HG03135 (cell line): ENCODE measurements around the gene CATSPER3.

Source experiments
- ATAC-seq: cut with Tn5 transposase; IDR thresholded peaks from one replicate; pipeline ENCODE4 v1.9.1; 2021; ENCODE audit warnings: mild to moderate bottlenecking, moderate library complexity; ENCODE audit not compliant: unreplicated experiment

The CATSPER3 gene

DNA sequence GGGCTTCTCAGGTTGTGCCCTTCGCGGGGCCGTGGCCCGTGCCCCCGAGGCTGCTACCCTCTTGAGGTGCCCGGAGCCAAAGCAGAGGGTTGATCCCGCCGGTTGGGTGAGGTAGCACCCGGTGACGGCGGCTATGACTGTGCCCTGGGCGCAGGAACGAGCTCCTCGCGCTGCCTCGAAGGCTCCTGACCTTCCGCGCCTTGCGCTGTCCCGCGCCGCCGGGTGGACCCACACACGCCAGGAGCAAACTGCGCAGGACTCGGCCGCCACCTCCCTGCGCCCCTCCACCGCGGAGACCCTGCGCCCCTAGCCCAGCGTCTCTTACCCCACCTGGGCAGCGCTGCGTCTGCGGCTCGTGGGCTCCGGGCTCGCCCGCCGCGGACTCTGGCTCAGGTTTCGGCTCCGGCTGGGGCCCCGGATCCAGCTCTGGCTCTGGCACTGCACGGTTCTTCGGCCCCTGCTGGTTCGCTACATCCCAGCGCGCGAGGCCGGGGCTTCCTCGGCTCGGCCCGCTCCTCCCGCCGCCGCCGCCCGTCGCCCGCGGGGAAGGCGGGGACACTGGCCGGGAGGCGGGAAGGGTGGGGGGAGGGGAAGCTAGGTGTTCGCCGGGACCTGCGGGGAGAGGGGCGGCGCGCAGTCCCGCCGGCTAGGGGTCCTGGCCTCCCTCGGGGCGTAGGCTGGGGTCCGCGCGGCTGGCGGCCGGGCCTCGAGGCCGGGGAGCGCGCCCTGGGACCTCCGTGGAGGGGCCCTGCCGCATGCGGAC is 71.7 kb downstream of the CATSPER3 start:
- ATAC-seq = no peak

DNA sequence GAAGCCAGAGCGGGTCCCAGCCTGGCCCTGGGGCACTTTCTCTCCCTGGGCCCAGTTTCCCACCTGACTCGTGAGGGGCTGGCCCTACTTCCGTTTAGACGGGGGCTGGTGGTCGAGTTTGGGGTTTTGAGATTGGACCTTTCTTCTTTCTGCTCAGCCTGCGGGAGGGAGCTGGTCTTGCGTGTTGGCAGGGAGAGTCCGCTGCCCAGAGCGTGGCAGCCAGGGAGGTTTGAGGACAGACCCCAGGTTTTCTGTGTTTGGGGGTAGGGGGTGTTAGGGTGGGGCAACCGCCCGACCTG is 72.3 kb downstream of the CATSPER3 start:
- no peak for ATAC-seq

DNA sequence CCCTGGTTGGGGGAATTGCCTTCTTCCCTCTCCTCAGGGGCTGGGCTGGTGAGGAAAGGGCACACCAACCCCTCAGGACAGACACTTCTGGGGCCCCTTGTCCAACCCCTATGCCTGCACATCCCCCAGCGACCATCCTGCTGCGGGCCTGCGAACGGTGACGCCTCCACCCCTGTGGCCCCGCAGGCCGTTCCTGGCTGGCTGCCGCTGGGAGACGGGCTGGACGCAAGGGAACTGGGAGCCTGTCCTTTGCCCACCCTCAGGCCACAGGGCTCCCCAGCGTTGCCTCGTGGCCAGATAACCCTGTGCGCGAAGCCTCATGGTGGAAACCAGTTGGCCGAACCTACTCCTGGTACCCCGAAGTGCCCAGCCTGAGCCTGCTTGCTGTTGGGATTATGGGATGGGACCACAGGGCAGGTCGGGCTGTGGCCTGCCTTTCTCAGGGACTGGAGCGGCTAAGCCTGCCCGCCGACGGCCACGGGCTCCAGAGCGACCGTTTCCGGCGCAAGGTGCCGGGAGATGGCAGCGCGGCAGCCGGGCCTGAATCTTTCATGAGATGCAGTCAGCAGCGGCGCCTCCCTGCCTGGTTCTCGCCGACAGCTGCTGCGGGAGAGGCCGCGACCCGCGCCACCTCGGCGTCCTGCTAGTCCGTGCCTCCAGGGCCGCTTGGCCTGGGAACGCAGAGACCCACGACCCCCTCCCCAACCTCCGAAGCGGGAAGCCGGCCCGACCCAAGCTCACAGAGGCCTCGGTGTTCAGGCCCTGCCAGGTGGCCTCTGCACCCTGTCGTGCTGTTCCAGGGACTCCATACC is 72.8 kb downstream of the CATSPER3 start:
- no peak for ATAC-seq

DNA sequence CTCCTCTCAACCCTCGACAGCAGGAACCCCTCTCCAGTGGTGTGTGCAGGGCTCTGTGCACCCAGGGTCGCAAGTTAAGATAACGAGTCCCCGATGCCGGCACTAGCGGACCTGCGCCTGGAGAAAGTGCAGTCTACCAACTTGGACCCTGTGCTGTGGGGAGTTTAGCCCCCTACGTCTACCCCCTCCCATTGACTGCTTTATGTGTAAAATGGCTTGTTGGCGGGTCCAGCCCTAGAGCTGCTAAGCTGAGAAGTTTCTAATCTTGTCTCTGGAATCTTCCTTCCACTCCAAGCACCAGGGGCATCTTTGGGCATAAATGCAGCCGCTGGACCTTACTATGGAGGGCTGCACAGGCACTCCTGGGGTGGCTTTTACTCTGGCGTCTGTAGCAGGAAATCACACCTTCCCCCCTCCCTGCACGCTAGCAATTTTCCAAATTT is 73.5 kb downstream of the CATSPER3 start:
- no peak for ATAC-seq

DNA sequence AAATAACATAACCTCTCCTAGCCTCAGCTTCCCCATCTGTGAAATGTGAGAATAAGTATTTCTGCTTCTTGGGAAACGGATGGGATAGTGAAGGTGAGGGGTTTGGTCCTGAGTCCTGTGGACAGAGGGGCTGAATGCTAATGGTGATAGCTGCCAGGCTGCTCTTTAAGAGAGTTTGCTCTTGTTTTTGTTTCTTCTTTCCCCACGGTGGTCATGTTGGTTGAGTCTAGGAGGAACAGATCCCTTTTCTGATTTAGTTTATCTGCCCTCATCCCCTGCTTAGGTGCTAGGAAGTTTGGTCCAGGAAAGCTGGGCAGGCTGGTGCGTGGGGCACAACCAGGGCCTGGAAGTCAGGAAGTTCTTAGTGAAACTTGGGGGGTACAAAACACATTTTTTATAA is 74.0 kb downstream of the CATSPER3 start:
- ATAC-seq = no peak

DNA sequence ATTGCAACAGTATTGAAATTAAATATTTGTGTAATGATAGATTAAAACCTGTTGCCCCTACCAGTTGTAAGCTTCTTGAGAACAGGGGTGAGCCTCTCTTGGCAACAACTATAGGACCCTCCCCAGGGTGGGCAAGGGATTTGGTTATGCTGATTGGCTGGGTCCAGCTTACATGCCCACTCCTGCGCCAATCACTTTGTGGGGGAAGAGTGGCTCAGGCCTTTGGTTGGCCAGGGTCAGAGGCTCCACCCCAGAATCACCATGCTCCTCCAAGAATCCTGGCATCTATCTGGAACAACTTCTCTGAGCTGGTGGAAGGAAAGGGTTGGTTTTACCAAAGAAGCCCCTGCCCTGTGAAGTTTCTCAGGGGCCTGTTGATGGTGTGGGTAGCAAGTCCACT is 74.9 kb downstream of the CATSPER3 start:
- ATAC-seq = no peak

DNA sequence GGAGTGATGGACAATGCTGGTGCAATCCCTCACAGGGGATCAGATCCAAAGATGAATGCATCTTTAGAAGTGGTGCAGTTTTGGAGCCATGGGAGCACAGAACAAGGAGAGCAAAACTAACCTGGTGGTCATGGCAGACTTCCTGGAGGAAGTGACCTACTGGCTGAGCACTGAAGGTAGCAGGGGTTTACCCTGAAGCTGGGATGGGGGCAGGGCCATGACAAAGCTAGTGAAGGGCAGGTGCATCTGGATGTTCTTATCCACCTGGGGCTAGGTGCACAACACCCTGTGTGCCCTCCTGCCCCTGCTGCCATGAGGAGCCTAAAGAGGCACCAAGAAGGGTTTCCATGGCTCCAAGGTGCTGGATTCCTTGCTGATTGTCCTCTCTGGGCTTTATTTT is 77.8 kb downstream of the CATSPER3 start:
- no peak for ATAC-seq

DNA sequence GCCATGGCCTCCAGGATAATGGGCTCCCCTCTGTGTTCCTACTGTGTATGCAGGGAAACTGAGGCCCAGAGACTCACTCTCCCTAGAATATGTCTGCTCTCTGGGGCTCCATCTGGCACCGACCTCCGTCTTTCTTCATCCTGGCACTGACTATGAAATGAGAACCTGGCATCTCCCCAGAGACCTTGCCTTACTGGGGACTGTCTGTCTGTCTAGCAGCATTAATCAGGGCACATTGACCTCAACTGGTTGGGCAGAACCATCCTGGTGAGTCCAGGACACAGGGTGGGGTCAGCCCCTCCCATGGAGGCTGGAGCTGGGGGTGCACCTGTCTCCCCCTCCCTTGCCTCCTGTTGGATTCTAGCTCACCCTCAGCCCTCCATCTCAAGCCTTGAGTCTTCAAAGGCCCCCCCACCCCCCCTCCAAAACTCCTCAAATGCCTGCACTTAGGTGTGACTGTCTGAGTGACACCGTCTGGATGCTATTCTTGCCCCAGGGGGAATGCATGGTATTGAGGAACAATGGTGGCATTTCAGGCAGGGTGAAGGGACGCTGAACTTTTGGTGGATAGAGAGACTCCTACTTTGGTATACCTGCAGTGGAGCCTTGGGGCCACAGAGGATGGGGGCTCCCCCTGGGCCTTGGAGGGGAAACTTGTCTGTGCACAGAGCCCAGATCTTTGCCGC is 79.1 kb downstream of the CATSPER3 start:
- no peak for ATAC-seq

DNA sequence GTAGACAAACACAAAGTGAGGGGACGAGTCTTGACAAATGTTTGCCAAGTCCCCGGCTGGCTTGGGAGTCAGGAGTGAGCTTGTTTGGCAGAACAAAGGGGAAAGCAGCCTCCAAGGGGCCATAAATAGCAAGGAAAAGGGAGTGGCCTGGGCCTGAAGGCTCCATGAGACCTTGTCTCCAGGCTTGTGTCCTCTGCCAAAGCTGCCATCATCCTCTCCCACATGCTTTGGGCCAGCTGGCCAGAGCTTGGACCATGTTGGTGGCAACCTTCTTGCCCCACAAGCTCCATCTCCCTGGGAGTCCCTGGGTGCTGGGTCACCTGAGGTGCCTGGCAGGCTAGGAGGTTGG is 79.6 kb downstream of the CATSPER3 start:
- ATAC-seq = no peak

DNA sequence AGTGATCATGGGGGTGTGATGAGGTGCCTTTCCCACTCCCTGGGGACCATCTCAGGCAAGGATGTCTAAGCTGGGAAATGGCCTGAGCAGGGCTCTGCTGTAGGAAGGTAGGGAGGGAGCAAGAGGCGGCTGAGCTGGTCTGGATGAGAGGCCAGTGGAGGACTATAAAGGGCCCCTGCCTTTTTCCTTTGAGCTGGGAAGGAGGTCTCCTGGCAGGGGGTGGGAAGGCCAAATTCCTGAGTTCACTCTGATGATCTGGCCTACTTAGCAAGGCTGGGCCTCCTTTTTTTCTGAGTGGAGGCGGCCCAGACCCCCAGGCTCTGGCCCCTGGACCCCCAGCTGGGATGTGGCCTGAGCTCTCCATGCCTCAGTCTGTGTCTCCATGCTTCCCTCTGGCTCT is 80.6 kb downstream of the CATSPER3 start:
- ATAC-seq = no peak

DNA sequence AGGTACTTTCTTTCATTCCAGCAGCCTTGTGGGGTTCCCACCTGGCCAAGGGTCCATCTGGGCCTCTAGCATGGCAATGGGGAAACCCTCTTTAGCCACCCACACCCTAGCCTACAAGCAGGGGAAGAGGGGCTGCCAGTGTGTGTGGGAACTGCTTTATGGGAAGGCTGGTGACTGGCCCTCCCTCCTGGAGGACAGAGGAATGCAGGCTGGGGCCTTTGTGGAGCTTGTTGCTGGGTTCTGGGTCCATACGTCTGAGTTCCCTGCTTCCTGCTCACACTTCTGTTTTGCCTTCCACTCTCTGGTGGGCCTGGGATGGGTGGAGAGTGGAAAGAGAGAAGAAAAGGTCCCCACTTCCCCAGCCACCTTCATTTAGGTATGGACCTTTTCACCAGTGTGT is 81.2 kb downstream of the CATSPER3 start:
- no peak for ATAC-seq

DNA sequence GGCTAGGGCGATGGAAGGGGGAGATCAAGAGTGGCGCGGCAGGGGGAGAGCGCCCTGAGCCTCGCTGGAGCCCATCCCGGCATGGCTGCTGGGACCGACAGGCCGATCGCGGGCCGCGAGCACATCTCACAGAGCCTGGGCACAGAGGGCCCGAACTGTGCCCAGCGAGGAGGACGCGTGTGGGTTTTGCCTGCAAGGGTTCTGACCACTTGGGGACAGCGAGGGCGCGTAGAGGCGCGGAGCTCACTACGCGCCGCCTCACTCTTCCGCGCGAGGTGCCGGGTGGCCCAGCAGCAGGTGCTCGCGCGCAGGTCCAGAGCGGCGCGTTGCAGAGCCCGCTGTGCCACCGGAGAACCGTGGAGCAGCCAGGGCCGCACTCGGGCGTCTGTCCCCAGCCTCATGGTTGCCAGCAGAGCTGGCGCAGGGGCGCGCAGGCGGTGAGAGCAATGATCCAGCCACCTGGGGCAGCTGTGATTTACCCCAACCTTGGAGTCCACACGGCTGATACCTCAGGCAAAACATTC is 82.6 kb downstream of the CATSPER3 start:
- no peak for ATAC-seq

DNA sequence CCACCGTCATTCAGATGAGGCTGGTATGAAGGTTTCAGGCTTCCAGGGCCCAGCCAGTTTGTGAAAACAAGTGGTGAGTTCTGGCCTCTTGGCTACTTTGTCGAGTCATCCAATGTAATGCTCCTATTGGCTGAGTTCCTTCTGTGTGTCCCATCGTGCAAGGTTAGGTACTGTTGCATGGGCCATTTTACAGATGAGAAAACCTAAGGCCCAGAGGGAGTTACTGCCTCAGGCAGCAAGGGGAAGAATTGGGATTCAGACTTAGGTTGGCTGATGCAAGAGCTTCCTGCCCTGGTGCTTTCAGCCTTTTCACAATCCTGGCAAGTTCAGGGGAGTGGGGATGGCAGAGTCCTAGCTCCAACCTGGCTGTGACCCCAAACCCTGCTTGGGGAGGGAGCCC is 83.7 kb downstream of the CATSPER3 start:
- no peak for ATAC-seq

DNA sequence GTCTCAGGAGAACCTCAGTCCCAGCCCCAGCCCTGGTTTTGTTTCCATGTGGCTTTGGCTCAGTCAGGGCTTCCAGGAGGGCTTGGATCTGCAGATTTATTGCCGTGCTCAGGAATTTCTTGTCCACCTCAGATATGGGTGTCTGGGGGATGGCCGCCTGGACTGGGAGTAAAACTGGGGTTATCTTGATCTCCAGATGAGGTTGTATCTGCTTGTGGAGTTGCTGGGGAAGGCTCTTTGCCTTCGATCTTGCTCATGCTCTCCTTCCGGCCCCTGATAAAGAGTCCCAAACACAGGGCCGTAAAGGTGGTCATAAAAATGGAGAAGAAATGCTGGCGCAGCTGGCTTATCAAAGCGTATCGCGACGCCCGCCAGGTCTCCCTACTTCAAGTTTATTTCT is 84.2 kb downstream of the CATSPER3 start:
- ATAC-seq = no peak

DNA sequence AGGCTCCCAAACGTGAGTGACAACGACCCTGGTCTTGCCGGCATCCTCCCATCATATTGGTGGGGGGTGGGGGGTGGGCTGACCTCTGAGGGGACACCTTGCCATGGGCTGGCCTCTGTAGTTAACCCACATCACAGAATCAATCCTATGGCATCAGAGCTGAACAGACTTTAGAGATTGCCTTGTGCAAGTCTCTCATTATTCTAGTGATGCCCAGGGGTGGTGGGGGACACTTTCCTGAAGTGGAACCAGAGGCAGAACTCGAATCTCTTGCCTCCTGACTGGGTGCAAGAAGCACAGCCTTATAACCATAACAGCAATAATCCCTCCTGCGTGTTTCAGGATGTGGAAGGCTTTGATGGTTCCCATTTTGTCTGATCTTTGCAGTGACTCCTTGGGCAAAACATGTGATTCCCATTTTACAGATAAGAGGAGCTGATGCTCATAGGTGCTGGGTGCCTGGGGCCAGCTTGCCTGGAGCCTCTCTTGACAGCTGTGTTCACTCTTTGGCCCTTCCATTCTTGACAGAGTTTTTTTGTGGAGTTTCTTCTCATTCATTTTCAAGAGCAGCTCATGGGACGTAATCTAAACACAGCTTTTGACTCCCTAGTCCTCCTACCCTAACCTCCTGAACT is 84.9 kb downstream of the CATSPER3 start:
- ATAC-seq = no peak

DNA sequence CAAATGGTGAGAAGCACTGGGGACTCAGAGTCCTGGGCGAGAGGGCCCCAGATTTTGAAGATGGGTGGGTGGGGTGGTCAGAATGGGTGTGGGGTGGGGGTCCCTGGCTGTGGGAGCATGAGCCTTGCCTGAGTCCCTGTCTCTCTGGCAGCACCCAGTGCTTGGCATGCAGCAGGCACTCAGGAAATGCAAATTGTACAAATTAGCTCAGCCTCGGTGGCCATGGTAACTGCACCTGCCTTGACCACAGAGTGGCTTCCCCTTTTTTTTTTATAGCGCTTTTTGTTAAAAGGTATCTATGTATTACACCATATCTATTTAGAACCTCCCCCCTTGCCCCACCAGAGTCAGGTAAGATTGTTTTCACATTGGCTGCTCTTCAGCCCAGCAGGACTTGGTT is 85.6 kb downstream of the CATSPER3 start:
- ATAC-seq = peak; percentile 92

DNA sequence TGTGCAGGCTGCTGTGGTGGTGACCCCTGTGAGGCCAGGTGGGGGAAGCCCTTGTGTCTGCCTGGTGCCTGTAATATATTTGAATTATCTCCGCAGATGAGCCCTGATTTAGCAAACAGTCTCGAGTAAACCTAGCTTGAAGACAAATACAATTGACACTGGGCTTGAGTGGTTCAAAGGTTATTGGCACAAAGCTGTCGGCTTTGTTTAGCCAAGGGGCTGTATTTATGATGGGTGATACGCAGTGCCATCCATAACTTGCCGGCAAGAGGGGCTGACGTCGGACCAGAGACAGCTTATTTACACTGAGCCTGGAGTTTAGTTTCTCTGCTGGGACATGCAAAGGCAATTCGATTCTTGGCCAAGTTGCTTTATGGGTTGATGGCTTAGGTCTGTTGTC is 86.3 kb downstream of the CATSPER3 start:
- ATAC-seq = no peak

DNA sequence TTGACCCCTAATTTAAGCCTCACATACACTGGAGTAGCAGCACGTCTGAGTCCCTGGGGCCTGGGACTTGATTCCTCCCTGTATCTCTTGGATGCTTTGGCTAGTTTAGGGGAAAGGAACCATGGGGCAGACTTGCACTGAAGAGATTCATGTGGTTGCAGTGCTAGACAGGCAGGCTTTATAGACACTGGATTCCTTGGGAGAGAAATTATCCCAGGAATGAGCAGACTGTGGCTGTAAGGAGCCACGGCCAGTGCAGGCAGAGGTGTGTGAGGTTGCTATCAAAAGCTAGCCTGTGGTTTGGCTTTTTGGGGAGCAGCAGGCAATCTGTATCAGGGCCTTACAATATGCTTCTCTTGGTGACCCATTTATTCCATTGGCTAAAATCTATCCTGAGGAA is 86.8 kb downstream of the CATSPER3 start:
- ATAC-seq = no peak

DNA sequence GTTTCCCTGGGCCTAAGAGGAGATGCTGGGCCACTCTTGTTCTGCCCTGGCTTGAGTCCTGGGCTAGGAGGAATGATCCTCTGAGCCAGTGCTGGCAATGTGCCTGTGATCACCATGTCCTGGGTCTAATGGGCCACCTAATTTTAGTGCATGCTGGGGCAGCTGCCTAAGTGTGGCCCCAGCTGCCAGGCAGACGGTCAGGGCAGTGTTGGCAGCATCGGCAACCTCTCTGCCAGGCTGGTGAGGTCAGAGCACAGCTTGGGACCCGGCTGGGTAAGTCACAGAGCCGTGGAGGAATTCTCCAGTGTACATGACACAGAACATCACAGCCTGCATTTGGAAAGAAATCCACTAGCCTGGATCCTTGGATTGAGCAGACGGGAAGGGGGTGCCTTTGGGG is 87.7 kb downstream of the CATSPER3 start:
- no peak for ATAC-seq

DNA sequence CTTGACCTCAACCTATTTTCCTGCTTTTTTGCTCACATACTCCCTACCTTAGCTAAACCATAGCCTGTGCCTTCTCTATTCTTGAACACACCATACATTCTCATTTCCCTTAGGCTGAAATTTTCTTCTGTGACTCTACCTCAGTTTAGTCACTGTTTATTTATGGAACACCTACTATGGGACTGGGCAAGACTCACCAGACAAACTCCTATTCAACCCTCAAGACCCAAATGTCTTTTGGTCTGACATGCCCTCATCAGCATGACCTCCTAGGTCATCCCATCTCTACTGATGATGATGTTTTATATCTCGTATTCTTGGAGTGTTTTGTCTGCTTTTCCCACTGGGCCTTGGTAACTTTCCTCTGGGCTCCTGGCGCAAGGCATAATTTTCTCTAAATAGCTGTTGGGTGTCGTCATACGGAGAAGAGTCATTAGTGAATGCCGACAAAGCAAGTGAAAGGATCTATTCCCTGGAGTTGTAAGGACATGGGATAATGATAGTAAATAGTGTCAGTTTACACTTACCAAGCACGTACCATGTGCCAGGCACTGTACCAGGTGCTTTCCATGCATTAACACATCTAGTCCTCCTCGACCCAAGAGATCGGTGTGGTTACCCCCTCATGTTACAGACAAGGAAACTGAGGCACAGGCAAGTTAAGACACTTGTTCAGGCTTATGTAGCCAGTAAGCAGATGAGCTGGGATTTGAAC is 88.8 kb downstream of the CATSPER3 start:
- ATAC-seq = no peak

DNA sequence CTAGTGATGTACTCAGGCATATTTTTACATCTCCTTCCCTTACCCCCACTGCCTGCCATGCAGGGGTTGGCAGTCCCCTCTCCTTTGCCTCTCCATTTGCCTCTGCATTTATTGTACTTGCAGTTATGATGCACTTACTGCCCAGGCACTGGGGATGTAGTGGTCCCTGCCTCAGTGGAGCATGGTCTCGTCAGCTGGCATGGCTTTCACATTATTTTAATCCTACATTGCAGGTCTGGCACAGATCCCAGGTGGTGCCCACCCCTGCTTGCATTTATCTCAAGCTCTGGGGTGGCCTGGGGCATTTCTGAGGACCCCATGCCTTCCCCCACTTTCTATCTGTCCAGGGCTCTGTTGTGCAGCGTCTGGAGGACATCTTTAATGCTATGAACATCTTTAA is 89.5 kb downstream of the CATSPER3 start:
- no peak for ATAC-seq
